Caco-2 (cell line): Measurements from ENCODE around the gene STAC3. TPM values are rescaled to one million over a fixed set of nuclear protein-coding genes. Genes with fewer than 3 reads are reported as not detected.

ENCODE experiments used
- BruUV-seq: library from RNA; stranded (reverse); fragments of 400-500 nt; replicated peaks from 2 replicates; lab custom pipeline; 2021; lab: Mats Ljungman, UMichigan
- CTCF ChIA-PET: fragments of 300-600 bp; sonication (Branson Sonifier 250); formaldehyde crosslinking; loops from one replicate; lab custom pipeline; 2022; ENCODE audit warnings: antibody characterized with exemption; lab: Charles Lee
- POLR2A ChIA-PET: fragments of 300-600 bp; sonication (Branson Sonifier 250); formaldehyde crosslinking; loops from one replicate; lab custom pipeline; 2022; ENCODE audit warnings: antibody characterized with exemption; lab: Charles Lee
- DNase-seq, 2 experiments: peaks; one replicate each; pipeline versions ENCODE4 v3.0.0 to v3.0.0-alpha.2; 2020 to 2022
- H3K27me3 ChIP-seq: replicated peaks from 2 replicates; pipeline ENCODE4 v1.6.0; 2011; ENCODE audit warnings: low read length; ENCODE audit not compliant: control insufficient read depth, insufficient read depth
- H3K36me3 ChIP-seq: 2 replicates; pipeline ENCODE4 v1.5.1; 2011; ENCODE audit warnings: low read length; ENCODE audit not compliant: control insufficient read depth, insufficient read depth
- H3K4me1 ChIP-seq: fragments of 250-450 bp; sonication (Bioruptor Pico); 2 replicates; pipeline ENCODE4 v1.5.1; 2020; ENCODE audit warnings: mild to moderate bottlenecking
- H3K4me3 ChIP-seq: 2 replicates; pipeline ENCODE4 v1.5.1; 2011; ENCODE audit warnings: low read depth, mild to moderate bottlenecking, control low read depth, low read length
- H3K9me3 ChIP-seq: fragments of 250-450 bp; sonication (Bioruptor Pico); 2 replicates; pipeline ENCODE4 v1.5.1; 2020; ENCODE audit warnings: mild to moderate bottlenecking, moderate library complexity
- H3K27ac Mint-ChIP-seq: one replicate; pipeline ENCODE4 v1.8.0; 2022; ENCODE audit warnings: mixed read lengths; ENCODE audit not compliant: unreplicated experiment
- H3K27me3 Mint-ChIP-seq: one replicate; pipeline ENCODE4 v1.8.0; 2022; ENCODE audit warnings: mixed read lengths; ENCODE audit not compliant: insufficient read depth, unreplicated experiment
- H3K36me3 Mint-ChIP-seq: one replicate; pipeline ENCODE4 v1.8.0; 2022; ENCODE audit warnings: mild to moderate bottlenecking, mixed read lengths; ENCODE audit not compliant: insufficient read depth, unreplicated experiment
- H3K4me1 Mint-ChIP-seq: one replicate; pipeline ENCODE4 v1.8.0; 2022; ENCODE audit warnings: low read depth, mixed read lengths; ENCODE audit not compliant: unreplicated experiment
- H3K4me3 Mint-ChIP-seq: one replicate; pipeline ENCODE4 v1.8.0; 2022; ENCODE audit warnings: mild to moderate bottlenecking, moderate library complexity, mixed read lengths; ENCODE audit not compliant: unreplicated experiment
- H3K9me3 Mint-ChIP-seq: one replicate; pipeline ENCODE4 v1.8.0; 2022; ENCODE audit warnings: mixed read lengths; ENCODE audit not compliant: unreplicated experiment
- intact Hi-C: fragments of 100-400 bp; cut with micrococcal nuclease; formaldehyde crosslinking; loops from one replicate; pipeline ENCODE4 v1.10.0; 2022; ENCODE audit not compliant: unreplicated experiment
- total RNA-seq: library from RNA; stranded (reverse); gene quantifications from 2 replicates; pipeline ENCODE4 v1.2.3, GENCODE V29; 2022
- TF ChIP-seq, protein P1 (sequence below), 2 experiments: fragments of 200-600 bp in 1 of 2; IDR thresholded peaks; 1 replicate in 1 of 2; 2 replicates in 1 of 2; pipeline versions ENCODE4 v1.5.1 to v1.8.0; 2011 to 2022; ENCODE audit warnings: antibody characterized with exemption in 1 of 2, control low read depth in 1 of 2, inconsistent platforms in 1 of 2, low read depth in 1 of 2, low read length in 1 of 2, mild to moderate bottlenecking in 1 of 2, moderate library complexity in 1 of 2; ENCODE audit not compliant: insufficient read depth in 1 of 2, severe bottlenecking in 1 of 2, unreplicated experiment in 1 of 2

The STAC3 gene
- total RNA-seq, 1 experiment from 2014 or later = 0.70 TPM

DNA sequence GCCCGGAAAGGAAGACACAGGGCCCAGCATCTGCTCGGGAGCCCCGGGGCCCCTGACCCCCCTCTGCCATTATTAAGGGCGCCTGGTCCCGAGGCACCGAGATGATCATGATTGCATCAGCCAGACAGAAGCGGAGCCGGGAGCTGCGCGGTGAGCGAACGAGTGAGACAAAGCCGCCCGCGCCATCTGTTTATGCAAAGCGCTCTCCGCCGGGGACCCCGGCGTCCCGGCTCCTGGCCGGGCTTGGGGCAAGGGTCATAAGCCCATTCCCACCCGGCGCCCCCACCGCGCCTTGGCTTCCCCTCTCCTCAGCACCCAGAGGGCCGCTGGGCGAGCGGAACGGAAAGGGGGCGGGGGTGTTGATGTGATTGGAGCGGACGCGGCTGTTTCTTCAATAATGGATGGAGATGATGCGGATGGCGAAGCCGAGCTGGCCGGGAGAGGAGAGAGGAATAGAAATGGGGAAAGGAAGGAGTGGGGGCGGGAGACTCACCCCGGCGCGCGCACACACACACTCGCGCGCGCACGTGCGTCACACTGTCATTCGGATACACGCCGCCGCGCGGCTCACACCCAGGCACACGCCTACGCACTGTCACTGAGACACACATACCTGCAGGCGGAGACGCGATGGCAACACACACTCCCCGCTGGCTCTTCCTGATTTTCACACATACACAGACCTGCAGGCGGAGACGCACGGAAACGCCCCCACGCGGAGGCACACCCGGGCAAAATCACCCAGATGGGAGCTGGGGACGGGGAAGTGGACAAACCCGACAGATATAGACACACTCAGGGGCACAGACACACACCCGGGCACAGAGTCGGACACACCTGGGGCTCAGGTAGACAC is 10.7 kb downstream of the STAC3 start:
- H3K27ac Mint-ChIP-seq = peak overlapping the region; percentile 45
- Histone ChIP-seq H3K9me3 (no peaks in the 10 kb centered on the region), H3K36me3 (no peaks in the 10 kb centered on the region), H3K4me1 (peaks cover 19% of the 10 kb centered on the region), H3K27me3 (peaks cover 9% of the 10 kb centered on the region), H3K4me3 (peak overlapping the region; percentile 35)
- TF ChIP-seq, protein P1, sequence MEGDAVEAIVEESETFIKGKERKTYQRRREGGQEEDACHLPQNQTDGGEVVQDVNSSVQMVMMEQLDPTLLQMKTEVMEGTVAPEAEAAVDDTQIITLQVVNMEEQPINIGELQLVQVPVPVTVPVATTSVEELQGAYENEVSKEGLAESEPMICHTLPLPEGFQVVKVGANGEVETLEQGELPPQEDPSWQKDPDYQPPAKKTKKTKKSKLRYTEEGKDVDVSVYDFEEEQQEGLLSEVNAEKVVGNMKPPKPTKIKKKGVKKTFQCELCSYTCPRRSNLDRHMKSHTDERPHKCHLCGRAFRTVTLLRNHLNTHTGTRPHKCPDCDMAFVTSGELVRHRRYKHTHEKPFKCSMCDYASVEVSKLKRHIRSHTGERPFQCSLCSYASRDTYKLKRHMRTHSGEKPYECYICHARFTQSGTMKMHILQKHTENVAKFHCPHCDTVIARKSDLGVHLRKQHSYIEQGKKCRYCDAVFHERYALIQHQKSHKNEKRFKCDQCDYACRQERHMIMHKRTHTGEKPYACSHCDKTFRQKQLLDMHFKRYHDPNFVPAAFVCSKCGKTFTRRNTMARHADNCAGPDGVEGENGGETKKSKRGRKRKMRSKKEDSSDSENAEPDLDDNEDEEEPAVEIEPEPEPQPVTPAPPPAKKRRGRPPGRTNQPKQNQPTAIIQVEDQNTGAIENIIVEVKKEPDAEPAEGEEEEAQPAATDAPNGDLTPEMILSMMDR (IDR thresholded peaks at IDR 0.05; ENCODE audit: insufficient read depth in 1 of 2, low read depth in 1 of 2, low read length in 1 of 2, severe bottlenecking in 1 of 2, unreplicated experiment in 1 of 2) = peak in 1 of 2 experiments; percentile 0
- H3K4me1 Mint-ChIP-seq = peaks cover 43% of the 10 kb centered on the region
- no peaks in the 10 kb centered on the region for H3K9me3 Mint-ChIP-seq
- H3K27me3 Mint-ChIP-seq = peaks cover 7% of the 10 kb centered on the region
- ChIA-PET POLR2A (interaction anchor here (0.5 to 3.3 kb wide), 5 partner anchors 11 to 240 kb away, joined by 3 to 36 read pairs (median 5); partner anchors contain the start of genes INHBE and SHMT2), CTCF (interaction anchor here (0.7 to 6.4 kb wide), 7 partner anchors 11 to 219 kb away, joined by 3 to 80 read pairs (median 4); partner anchors contain the start of genes GLI1 and SHMT2)
- intact Hi-C loops = no loop called here
- DNase-seq = peak; percentile 63 to 64
- H3K4me3 Mint-ChIP-seq = peak overlapping the region; percentile 79
- peaks cover 63% of the 10 kb centered on the region for H3K36me3 Mint-ChIP-seq
- TSS peak; percentile 55 for BruUV-seq

DNA sequence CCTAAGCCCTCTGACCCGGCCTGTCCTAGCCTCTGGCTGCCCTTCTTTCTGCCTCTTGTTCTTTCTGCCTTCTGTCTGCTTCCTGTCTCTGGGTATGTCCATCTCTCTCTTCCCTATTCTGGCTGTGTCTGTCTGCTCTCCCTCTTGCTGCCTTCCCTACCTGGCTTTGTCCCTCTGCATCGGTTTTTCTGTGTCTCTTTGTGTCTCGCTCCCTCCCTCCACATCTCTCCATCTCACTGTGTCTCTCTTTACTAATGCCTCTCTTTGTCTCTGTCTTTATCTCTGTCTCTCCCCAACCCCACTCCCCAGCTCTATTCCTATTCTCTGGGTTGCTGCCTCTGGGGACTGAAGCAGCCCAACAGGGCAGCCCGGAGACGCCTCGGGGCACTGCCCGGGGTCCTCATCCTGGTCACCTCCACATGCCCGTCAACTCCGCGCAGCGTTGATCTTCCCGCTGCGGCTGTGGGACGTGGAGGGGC is 11.4 kb downstream of the STAC3 start:
- no peaks in the 10 kb centered on the region for H3K36me3 ChIP-seq
- Mint-ChIP-seq H3K27me3 (peaks cover 7% of the 10 kb centered on the region), H3K4me1 (peaks cover 43% of the 10 kb centered on the region), H3K27ac (peak overlapping the region; percentile 45), H3K36me3 (peaks cover 69% of the 10 kb centered on the region), H3K4me3 (peak overlapping the region; percentile 79), H3K9me3 (no peaks in the 10 kb centered on the region)
- peaks cover 19% of the 10 kb centered on the region for H3K4me1 ChIP-seq
- DNase-seq = no peak
- H3K9me3 ChIP-seq = no peaks in the 10 kb centered on the region
- H3K27me3 ChIP-seq = peaks cover 9% of the 10 kb centered on the region
- CTCF ChIA-PET = interaction anchor here (0.8 to 6.4 kb wide), 7 partner anchors 10 to 170 kb away, joined by 3 to 80 read pairs (median 8); partner anchors contain the start of genes NXPH4, SHMT2 and STAC3
- intact Hi-C loops = no loop called here
- POLR2A ChIA-PET = interaction anchor here (0.6 to 3.3 kb wide), 5 partner anchors 10 to 1162 kb away, joined by 3 to 36 read pairs (median 4); partner anchors contain the start of gene SHMT2
- TF ChIP-seq, protein P1 (IDR thresholded peaks at IDR 0.05; ENCODE audit: insufficient read depth in 1 of 2, low read depth in 1 of 2, low read length in 1 of 2, severe bottlenecking in 1 of 2, unreplicated experiment in 1 of 2) = no peak
- no TSS peak for BruUV-seq
- peak overlapping the region; percentile 35 for H3K4me3 ChIP-seq
